HG03025 (cell line): Measurements from ENCODE around the gene KBTBD8.

Source experiments
- ATAC-seq: cut with Tn5 transposase; IDR thresholded peaks from one replicate; pipeline ENCODE4 v1.9.1; 2021; ENCODE audit warnings: mild to moderate bottlenecking, moderate library complexity; ENCODE audit not compliant: unreplicated experiment, low FRiP score

KBTBD8 gene

GRCh38 chr3:66998113-66998903 lies at the start of gene KBTBD8:
TSS of gene KBTBD8 (plus strand) at chr3:66998307. CDS start at chr3:66998356, 49 bp downstream.
- peak; percentile 95 for ATAC-seq

DNA sequence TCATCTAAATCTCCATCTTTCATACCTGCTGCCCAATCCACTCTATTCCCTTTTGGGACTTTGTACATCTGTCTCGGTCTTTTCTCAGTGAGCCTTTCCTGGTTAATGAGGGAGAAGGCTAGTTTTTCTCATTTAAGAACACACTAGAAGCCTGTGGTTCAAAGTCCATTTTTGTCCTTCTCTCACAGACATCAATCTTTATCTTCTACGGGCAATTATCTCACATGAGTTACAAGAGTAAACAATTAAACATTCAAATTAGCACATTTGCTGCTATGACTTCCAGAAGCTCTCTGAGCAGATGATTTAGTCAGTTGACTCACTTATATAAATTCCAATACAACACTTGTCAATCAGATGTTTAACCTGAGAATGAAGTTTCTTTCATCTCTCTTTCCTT lies 49.3 kb upstream of the KBTBD8 start:
- no peak for ATAC-seq

- ATAC-seq: no peak
Measured at GRCh38 chr3:66949898-66950297, 48.2 kb upstream of the KBTBD8 start.

GRCh38 chr3:66952357-66952756 lies 45.8 kb upstream of the KBTBD8 start:
- ATAC-seq: no peak

- ATAC-seq: no peak
Measured at GRCh38 chr3:66953934-66954445, 44.1 kb upstream of the KBTBD8 start.

DNA sequence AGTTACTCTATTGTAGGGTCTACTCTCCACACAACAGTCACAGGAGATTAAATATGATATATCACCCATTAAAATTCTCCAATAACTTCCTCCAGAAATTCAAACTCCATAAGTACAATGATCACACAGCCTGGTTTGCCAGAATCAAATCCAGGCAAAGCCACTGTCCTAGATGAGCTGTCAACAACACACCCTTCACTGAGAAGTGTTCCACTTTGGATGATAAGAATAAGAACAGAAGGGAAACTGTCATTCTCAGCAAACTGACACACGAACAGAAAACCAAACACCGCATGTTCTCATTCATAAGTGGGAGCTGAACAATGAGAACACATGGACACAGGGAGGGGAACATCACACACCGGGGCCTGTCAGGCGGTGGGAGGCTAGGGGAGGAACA lies 41.4 kb upstream of the KBTBD8 start:
- ATAC-seq: no peak

DNA sequence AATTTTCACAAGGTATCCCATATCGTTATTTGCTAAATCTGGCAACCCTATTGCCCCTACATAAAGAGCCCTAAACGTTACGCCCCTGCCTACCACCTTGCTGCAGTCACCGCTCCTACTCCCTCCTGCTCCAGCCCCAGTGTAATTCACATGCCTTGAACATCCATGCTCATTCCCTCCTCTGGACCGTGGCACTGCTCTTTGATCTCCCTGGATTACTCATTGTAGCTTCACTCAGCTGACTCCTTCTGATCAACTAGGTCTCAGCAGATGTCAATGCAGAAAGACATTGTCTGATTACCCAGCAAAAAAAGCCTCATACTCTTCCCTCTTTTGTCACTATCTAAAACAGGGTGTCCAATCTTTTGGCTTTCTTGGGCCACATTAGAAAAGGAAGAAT lies 40.7 kb upstream of the KBTBD8 start:
- ATAC-seq: no peak

GRCh38 chr3:66958067-66958466 lies 40.0 kb upstream of the KBTBD8 start:
- no peak for ATAC-seq

DNA sequence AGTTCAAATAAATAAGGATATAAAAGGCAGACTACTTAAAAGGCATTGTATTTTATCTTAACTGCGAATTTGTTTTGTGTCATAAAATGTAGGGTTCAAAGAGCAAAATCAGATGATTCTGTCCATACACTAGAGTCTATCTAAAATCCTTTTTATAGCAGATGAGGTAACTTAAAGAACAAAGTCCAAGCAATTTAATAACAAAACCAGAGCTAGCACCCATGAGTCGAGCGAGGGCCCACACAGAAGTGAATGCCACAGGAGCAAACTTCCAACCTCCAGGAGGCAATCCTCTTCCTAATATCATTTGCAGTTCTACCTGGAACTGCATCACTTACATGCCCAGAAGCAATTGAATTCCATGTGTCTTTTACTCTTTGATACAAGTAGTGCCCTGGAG lies 35.4 kb upstream of the KBTBD8 start:
- ATAC-seq: no peak

DNA sequence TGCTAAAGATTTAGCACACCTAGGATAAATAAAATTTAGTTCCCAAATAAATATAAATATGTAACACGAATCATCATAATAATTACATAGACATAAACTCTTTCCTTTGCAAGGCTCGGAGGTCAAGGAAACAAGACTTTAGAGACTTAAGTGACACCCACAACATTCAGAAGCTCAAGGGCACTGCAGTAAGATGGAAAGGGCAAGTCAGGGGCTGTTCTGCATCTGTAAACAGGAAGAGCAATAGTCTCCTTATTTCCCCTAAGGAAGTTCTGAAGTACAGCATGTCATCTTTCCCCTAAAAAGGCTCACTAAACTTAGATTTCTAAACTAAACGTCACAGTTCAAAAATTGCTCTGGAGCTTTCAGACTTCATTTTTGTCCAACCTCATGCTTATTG lies 26.9 kb upstream of the KBTBD8 start:
- ATAC-seq: no peak

GRCh38 chr3:66971891-66972551 lies 26.1 kb upstream of the KBTBD8 start:
- peak; percentile 99 for ATAC-seq

- no peak for ATAC-seq
Measured at GRCh38 chr3:66980791-66981190, 17.3 kb upstream of the KBTBD8 start.

GRCh38 chr3:66983101-66983500 lies 15.0 kb upstream of the KBTBD8 start:
- ATAC-seq: no peak

DNA sequence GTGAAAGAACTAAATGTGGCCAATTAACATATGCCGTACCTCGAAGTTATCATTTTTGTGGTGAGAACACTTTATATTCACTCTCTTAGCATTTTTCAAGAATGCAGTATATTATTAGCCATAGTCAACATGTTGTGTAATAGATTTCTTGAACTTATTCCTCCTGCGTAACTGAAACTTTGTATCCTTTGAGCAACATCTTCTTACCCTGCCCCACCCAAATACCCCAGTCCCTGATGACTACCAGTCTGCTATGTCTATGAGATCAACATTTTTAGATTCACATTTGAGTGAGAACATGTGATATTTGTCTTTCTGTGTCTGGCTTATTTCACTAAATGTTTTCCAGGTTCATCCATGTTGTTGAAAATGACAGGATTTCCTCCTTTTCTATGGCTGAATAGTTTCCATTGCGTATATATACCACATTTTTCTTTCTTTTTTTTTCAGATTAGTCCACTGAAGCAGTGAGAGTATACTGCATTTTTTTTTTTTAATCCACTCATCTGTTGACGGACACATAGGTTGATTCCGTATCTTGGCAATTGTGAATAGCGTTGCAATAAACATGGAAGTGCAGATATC lies 12.7 kb upstream of the KBTBD8 start:
- ATAC-seq: no peak

DNA sequence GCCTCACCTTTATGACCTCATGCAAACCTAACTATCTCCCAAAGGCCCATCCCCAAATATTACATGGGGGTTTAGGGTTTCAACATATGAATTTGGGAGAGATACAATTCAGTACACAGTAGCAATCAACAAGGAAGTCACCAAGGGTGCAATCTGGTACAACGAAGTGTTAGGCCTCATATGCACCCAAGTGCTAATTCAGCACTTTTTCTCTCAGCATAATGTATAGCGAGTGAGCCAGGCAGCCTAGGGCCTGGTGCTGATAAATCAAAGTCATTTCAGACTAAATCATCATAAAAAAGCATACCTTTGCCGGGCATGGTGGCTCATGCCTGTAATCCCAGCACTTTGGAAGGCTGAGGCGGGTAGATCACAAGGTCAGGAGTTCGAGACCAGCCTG lies 11.7 kb upstream of the KBTBD8 start:
- no peak for ATAC-seq

- ATAC-seq: no peak
Measured at GRCh38 chr3:66989241-66989640, 8.9 kb upstream of the KBTBD8 start.

GRCh38 chr3:66989860-66990696 lies 8.0 kb upstream of the KBTBD8 start:
- peak; percentile 67 for ATAC-seq

GRCh38 chr3:66991459-66991858 lies 6.6 kb upstream of the KBTBD8 start:
- no peak for ATAC-seq

- no peak for ATAC-seq
Measured at GRCh38 chr3:66993082-66993481, 5.0 kb upstream of the KBTBD8 start.

- no peak for ATAC-seq
Measured at GRCh38 chr3:66994588-66994987, 3.5 kb upstream of the KBTBD8 start.

- ATAC-seq: no peak
Measured at GRCh38 chr3:66996696-66997095, 1.4 kb upstream of the KBTBD8 start.
